ENCODE results near the gene ZCCHC7.
"Not testable (repeated sequence)": the region's sequence is repeated elsewhere in the genome, so short reads cannot be mapped to it uniquely, and the experiment has no call there.

Gene ZCCHC7

DNA sequence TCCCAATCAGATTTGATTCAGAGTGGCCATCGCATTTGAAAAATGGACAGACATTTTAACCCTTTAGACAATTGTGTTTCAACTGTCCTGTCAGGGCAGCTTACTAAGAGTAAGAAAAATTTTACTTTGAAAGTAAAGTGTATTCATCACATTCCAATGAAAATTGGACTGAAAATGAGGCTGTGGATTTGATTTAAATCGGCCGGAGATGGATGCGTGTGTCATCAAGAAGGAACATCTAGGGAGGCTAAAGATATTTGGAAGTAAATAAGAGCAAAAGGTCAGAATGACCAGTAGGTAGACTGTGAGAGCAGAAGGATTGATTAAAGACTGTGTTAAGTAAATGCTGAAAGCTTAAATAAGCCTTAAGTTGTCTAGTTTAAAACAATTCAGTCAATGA lies 1.5 kb downstream of the ZCCHC7 start:
- DNase-seq = no peak

DNA sequence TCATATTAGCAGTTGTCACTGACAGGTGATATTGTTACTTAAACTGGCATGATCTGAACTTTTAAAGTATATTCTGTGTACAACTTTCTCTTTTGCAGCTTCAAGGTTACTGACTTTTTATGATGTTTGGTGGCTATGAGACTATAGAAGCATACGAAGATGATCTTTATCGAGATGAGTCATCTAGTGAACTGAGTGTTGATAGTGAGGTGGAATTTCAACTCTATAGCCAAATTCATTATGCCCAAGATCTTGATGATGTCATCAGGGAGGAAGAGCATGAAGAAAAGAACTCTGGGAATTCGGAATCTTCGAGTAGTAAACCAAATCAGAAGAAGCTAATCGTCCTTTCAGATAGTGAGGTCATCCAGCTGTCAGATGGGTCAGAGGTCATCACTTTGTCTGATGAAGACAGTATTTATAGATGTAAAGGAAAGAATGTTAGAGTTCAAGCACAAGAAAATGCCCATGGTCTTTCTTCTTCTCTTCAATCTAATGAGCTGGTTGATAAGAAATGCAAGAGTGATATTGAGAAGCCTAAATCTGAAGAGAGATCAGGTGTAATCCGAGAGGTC lies 5.9 kb downstream of the ZCCHC7 start:
- DNase-seq = no peak

GRCh38 chr9:37127018-37127417 lies 6.6 kb downstream of the ZCCHC7 start:
- no peak for DNase-seq

DNA sequence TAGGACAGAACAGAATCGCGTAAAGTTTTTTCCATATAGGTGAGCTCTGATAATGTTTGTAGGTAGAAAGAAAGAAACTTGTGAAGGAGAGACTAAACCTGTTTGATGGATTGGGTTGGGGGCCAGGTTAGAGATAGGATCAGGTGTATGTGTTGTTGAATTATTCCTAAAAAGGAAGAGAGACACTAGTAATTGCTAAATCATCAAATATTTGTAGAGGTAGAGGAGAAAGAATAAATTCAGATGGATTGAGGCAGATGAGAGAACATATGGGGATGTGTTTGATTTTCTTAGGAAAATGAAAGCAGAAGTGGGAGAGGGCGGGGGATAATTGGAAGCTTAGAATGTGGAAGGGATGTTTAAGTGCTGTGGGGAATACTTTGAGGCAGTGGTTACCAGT lies 7.7 kb downstream of the ZCCHC7 start:
- DNase-seq = no peak

DNA sequence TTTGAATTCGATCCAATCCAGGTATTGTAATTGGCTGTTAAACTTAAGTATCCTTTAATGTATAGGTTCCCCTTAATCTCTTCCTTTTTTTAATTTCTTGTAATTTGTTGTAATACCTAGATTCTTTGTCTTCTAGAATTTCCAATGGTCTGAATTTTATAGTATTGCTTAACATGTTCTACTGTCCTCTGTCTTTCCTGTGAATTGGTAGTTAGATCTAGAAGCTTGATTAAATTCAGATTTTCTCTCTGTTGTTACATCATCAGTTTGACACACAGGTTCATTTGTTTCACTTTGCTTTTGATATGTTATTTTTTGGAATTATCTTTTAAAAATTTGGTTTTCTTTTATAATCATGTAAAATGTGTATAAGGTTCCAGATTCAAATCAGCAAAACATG lies 13.8 kb downstream of the ZCCHC7 start:
- DNase-seq = no peak

GRCh38 chr9:37141015-37141414 lies 20.6 kb downstream of the ZCCHC7 start:
- no peak for DNase-seq

- no peak for DNase-seq
Measured at GRCh38 chr9:37144762-37145161, 24.4 kb downstream of the ZCCHC7 start.

- no peak for DNase-seq
Measured at GRCh38 chr9:37146410-37146809, 26.0 kb downstream of the ZCCHC7 start.

GRCh38 chr9:37148181-37148580 lies 27.8 kb downstream of the ZCCHC7 start:
- DNase-seq = no peak

DNA sequence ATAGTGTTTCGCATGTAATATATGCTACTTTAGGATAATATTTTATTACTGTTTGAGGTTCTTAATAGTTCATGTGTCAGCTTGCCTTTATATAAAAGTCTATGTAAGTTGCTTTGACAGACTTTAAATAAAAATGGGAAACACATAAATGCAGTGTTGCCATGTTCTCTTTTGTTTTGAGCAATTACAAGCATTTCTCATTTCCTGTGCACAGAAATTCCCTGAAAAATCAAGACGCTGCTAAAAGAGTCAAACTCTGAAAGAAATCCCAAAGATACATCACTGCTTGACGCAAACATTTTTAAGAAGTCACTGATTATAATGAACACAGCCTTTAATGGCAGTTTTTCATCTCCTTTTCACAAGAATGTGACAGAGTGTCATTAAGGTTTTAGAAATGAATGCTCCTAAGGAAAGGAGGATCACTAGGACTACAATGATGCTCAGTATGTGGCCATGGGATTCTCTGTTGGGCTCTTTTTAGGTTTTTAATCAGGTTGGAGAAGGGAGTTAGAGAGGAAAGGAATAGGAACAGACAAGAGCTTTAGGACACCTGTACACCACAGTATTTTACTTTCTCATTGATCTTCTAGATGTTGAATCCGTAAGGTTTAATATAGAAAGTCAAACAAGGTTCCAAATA lies 29.4 kb downstream of the ZCCHC7 start:
- DNase-seq = no peak

- DNase-seq = no peak
Measured at GRCh38 chr9:37150415-37150814, 30.0 kb downstream of the ZCCHC7 start.

DNA sequence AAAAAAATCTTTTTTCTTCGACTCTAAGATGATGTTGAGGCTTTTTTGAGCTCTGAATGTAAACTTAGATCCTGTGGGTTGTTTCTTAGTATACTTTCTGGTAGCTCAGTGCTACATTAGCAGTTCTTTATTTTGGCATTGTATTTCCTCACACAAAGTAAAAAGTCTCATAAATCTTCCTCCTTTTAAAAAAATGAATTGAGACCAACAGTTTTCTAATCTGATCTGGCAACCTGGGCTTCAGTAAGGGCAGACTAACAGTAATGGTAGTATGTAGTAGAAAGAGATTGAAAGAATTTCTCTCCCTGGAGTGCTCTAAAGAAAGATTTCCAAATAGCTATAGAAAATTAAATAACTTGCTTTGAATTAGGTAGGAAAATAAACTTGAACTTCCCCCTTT lies 31.4 kb downstream of the ZCCHC7 start:
- DNase-seq = no peak

GRCh38 chr9:37152365-37152764 lies 32.0 kb downstream of the ZCCHC7 start:
- DNase-seq = no peak

GRCh38 chr9:37155601-37156000 lies 35.2 kb downstream of the ZCCHC7 start:
- no peak for DNase-seq

- no peak for DNase-seq
Measured at GRCh38 chr9:37156205-37156604, 35.8 kb downstream of the ZCCHC7 start.

DNA sequence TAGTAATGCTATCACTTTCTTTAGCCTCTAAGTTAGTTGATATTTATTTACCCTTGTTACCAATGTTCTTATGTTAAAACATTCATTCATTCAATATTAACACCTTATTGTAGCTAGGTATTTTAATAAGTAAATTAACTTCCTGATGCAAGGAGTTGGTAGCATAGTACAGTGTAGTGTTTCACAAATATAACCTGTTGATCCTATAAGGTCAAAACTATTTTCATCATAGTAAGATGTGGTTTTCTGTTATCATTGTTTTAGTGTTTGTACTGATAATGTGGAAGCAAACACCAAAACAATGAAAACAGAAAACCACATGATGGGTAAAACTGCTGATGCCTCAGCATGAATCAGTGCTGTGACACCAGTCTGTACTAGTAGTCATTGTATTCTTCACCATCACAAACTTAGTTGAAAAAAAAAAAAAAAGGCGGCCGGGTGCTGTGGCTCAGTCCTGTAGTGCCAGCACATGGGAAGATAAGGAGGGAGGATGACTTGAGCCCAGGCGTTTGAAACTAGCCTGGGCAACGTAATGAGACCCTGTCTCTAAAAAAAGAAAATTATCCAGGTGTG lies 36.5 kb downstream of the ZCCHC7 start:
- DNase-seq = no peak

- DNase-seq = no peak
Measured at GRCh38 chr9:37157726-37158377, 37.5 kb downstream of the ZCCHC7 start.

- no peak for DNase-seq
Measured at GRCh38 chr9:37163299-37163698, 42.9 kb downstream of the ZCCHC7 start.

GRCh38 chr9:37164335-37164734 lies 44.0 kb downstream of the ZCCHC7 start:
- not testable (repeated sequence) for DNase-seq

- DNase-seq = no peak
Measured at GRCh38 chr9:37165644-37166043, 45.3 kb downstream of the ZCCHC7 start.

GRCh38 chr9:37167456-37168047 lies 47.2 kb downstream of the ZCCHC7 start:
- DNase-seq = no peak

DNA sequence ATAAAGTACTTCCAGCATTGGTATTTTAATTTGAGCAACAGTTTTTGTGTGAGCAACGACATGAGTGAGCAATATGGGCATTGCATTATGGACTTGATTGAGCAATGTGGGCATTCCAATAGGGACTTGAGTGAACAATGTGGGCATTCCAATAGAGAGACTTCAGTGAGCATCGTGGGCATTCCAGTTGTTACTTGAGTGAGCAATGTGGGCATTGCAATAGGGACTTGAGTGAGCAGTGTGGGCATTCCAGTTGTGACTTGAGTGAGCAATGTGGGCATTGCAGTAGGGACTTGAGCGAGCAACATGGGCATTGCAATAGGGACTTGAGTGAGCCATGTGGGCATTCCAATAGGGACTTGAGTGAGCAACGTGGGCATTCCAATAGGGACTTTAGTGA lies 52.2 kb downstream of the ZCCHC7 start:
- no peak for DNase-seq

DNA sequence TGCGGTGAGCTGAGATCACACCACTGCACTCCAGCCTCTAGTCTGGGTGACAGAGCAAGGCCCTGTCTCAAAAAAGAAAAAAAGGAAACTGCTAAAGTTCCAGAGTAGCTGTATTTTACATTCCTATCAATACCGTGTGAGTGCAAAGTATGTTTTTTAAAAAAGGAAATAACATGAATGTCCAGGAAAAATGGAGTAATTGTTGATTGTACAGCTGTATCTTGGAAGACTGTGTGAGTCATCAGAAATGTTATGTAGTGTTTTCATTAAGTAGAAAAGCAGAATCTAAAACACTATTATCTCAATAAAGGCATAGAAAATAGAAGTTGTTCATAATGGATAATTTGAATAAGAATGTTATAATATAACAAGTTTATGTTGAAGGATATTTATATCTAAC lies 53.9 kb downstream of the ZCCHC7 start:
- DNase-seq = no peak

- no peak for DNase-seq
Measured at GRCh38 chr9:37178742-37179141, 58.4 kb downstream of the ZCCHC7 start.

Measured in NCI-H446 (cell line).